ENCODE data around the gene SPSB4.

Gene SPSB4

GRCh38 chr3:141076036-141076773, 25.1 kb downstream of the SPSB4 start:
- no peak for DNase-seq (ENCODE audit: low read depth)

- no peak for DNase-seq (ENCODE audit: low read depth)
Measured at GRCh38 chr3:141076797-141077571, 25.8 kb downstream of the SPSB4 start.

DNA sequence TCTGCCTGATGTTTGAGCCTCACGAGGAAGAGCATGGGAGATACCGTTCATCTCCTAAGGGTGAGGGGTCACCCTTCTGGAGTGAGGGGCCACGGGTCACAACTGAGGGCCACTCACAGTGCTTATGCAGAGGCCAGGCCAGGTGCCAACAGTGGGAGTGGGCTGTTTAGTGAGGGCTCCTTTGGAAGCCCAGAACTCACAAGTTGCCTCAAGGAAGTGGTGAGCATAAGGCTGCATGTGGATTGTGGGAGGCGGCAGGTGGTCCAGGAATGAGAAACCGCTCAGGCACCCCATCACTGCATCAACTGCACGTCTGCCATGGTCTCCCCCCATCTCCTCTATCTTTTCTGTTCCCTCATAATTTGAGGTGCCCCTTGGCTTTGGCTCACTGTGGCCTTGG, 26.5 kb downstream of the SPSB4 start:
- no peak for DNase-seq (ENCODE audit: low read depth)

GRCh38 chr3:141078200-141078599, 27.1 kb downstream of the SPSB4 start:
- DNase-seq (ENCODE audit: low read depth): no peak

- DNase-seq (ENCODE audit: low read depth): no peak
Measured at GRCh38 chr3:141080431-141080830, 29.3 kb downstream of the SPSB4 start.

- DNase-seq (ENCODE audit: low read depth): no peak
Measured at GRCh38 chr3:141081141-141081795, 30.1 kb downstream of the SPSB4 start.

DNA sequence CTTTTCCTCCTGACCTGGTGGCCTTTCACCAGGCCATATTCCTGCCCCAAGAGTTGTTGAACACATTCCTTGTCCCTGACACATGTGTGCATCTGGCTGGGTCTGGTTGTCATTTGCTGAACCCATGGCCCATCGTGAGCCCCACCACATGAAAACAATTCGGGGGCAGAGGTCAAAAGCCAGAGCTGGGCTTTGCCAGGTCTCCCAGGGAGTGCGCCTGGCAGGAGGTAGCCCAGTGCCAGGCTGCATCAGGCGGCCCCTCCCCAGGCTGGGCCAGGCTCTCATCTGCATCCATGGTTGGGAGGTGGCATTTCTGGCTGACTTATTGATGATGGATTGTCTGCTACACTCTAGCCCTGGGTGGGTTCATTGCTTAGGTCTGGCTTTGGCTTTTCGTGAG, 30.9 kb downstream of the SPSB4 start:
- no peak for DNase-seq (ENCODE audit: low read depth)

- no peak for DNase-seq (ENCODE audit: low read depth)
Measured at GRCh38 chr3:141083226-141083625, 32.1 kb downstream of the SPSB4 start.

GRCh38 chr3:141083836-141084649, 32.9 kb downstream of the SPSB4 start:
- no peak for DNase-seq (ENCODE audit: low read depth)

GRCh38 chr3:141085343-141086070, 34.4 kb downstream of the SPSB4 start:
- DNase-seq (ENCODE audit: low read depth): no peak

DNA sequence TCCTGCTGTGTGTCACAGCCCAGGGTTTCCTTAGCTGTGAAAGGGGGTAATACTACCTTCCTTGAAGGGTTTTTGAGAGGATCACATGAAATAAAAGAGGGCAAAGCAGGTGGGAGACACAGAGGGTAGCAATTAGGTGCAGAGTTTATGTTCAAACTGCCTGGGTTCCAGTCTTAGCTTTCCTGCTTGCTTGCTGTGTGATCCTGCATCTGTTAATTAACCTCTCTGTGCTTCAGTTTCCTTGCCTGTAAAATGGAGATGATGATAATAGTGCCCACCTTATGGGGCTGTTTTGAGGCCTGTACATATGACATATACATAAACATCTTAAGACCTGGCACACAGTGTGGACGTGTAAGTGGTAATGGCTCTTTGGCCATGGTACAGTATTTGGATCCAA, 35.0 kb downstream of the SPSB4 start:
- no peak for DNase-seq (ENCODE audit: low read depth)

DNA sequence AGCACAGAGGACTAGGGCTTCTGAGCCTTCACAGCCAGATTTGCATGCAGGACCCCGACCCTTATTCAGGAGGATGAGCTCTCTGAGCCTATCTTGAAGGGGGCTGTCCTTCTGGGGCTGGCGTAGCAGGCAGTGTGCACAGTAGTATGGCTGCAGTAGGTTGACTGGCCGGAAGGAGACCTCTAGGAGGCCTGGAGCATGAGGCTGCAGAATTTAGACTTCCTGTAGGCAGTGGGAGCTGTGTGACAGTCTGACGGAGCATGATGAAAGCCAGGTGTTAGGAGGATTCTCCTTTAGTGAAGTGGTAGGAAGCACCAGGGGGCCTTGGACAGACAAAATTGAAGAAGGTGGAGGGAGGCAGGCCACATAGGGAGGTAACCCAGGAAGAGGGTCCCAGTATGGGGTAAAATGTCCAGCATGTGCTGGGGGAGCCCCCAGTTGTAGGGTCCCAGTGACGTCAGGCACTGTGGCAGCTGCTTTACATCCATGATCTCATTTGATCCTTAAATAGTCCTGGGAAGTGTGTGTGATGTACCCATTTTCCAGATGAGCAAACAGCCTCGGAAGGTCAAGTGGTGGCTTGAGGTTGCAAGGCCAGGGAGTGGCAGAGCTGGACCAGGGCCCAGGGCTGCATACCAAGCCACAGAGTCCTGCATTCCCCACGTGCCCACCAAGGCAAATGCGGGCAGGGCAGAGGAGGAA, 36.1 kb downstream of the SPSB4 start:
- no peak for DNase-seq (ENCODE audit: low read depth)

- DNase-seq (ENCODE audit: low read depth): no peak
Measured at GRCh38 chr3:141087778-141088130, 36.6 kb downstream of the SPSB4 start.

DNA sequence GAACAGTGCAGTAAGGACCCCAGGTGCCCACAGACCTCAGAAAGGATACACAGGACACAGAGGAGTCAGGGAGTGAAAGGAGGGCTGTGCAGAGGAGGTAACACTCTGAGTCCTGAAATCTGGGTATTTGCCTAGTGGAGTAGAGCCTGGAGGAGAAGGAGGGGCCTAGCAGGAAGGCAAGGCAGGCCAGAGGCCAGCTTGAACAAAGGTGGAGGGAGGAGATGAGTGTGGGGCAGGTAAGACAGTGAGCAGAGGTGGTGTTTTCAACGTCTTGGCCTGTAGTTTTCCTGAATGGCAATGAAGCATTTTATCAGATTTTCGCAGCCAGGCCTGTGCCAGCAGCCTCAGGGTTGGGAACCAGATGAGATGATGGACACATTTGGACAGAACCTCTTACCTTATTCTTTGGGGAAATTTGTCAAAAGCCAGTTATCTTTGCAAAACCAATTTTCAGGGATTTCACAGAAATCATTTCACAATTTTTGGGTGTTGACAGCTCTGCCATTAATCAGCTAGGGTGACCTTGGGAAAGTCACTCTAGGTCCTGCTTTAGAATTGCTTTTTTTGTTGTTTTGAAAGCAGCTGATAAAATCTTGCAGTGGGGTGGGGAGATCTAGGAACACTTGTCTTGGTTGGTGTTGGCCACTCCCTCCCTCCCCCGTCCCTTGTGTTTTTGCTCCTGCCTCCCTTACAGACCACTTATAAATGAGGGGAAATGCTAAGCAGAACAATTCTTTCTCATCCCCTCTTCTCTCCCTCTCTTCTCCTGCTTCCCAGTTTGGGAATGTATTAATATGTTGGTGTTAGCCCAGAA, 38.4 kb downstream of the SPSB4 start:
- DNase-seq (ENCODE audit: low read depth): no peak

DNA sequence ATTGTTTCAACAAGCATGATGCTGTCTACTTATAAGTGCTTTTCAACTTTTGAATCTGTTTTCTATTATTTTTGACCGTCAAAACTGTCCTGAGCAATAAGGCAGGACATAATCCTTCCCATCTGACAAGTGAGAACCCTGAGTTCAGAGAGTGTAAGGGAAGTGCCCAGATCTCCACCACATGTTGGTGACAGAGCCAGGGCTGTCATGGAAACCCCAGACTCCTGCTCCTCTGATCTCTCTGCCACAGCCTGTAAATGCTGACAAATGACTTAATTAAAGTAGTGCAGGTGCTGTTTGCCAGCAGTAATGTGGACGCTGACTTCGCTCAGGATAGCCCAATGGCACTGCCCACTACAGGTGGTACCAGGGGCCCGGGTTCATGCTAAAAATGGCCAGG, 40.3 kb downstream of the SPSB4 start:
- no peak for DNase-seq (ENCODE audit: low read depth)

GRCh38 chr3:141092663-141093062, 41.5 kb downstream of the SPSB4 start:
- no peak for DNase-seq (ENCODE audit: low read depth)

GRCh38 chr3:141093397-141093796, 42.2 kb downstream of the SPSB4 start:
- no peak for DNase-seq (ENCODE audit: low read depth)

DNA sequence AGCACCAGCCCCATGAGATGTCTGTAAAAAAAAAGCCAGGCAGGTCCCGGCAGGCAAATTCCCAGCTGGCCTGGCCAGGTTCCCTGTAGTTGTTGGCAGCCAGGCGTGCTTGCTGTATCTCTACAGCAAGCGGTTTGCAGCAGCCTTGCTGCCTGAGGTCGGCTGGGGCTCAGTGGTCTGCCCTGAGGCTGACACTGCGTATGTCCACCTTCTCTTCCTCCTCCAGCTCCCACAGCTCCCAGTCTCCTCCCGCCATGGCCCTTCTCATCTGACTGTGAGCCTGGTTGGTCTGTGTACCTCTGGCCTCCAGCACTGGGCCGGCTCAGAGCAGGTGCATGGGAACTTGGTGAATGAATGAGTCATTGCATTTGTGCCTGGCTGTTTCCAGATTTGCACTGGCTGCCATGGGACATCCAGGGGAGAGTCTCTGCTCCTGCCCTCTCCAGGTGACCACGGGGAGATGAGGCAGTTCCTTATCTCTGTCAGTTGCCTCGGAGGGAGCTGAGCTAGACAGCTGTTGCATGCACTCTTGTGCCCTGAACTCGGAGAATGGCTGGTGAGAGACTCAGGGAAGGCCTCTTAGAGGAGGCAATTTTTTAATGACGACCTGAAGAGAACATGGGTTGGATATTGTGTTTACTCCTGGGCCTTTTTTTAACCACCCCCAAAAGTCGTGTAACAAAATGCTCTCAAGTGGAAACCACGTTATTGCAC, 43.0 kb downstream of the SPSB4 start:
- no peak for DNase-seq (ENCODE audit: low read depth)

DNA sequence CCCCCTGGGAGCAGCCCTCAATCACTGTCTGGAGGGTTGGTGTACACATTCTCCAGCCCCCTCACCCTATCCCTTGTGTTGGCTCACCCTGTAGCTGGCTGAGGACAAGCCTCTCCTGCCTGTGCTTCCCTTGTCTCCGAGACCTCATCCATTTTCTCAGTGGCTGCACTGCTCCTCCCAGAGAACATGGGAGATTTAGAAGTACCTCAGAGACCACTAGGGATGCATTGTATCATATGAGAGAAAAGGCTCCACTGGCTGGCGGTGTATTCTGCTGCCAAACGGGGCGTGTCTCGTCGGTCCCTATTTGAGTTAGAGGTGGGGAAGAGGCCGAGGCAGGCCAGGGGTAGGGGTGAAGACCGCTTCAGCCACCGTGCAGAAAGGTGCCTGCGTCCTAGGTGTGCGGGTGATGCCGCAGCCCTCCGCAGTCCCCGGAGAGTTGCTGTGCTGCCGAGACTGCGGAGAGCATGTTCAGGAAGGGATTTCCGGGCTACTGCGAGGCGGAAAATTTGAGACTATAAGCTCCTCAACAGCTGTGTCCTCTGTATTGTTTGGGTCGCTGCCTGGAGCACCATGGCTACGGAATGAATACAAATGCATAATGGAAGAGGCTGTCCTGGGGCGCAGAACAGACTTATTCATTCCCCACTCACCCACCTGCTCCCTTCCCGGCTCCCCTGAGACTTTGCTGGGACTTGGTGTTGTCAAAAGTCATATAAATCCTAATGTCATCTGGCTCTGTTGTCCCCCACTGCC, 43.8 kb downstream of the SPSB4 start:
- no peak for DNase-seq (ENCODE audit: low read depth)

All from stimulated activated CD4-positive, alpha-beta T cell treated with anti-CD3 and anti-CD28 coated beads, Interleukin-2, amount 100 ng/mL, for 4 hours (primary cell).